Inflammatory macrophage (primary cell): ENCODE measurements around the gene NEIL1.
"Not testable (repeated sequence)": the region's sequence is repeated elsewhere in the genome, so short reads cannot be mapped to it uniquely, and the experiment has no call there.

Experiments used
- DNase-seq, 2 donors: peaks; one replicate each; pipeline ENCODE4 v3.0.0-alpha.2; 2020 to 2022

The NEIL1 gene

DNA sequence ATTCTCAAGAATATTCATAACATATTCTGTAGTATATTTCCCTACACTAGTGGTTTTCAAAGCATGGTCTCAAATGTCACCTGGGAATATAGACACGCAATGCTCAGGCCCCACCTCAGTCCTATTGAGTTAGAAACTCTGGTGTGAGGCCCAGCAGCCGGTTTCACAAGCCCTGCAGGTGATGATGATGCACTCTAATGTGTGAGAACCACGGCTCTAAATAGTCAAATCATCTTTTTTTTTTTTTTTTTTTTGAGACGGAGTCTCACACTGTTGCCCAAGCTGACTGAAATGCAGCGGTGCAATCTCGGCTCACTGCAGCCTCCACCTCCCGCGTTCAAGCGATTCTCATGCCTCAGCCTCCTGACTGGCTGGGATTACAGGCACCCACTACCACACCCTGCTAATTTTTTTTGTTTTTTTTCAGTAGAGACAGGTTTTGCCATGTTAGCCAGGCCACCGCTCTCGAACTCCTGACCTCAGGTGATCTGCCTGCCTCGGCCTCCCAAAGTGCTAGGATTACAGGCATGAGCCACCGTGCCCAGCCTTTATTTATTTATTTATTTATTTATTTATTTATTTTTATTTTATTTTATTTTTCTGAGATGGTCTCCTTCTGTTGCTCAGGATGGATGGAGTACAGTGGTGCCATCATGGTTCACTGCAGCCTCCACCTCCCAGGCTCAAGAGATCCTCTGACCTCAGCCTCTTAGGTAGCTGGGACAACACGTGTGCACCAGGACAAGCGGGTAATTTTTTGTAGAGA lies 13.0 kb upstream of the NEIL1 start:
- DNase-seq, result not testable (repeated sequence)

DNA sequence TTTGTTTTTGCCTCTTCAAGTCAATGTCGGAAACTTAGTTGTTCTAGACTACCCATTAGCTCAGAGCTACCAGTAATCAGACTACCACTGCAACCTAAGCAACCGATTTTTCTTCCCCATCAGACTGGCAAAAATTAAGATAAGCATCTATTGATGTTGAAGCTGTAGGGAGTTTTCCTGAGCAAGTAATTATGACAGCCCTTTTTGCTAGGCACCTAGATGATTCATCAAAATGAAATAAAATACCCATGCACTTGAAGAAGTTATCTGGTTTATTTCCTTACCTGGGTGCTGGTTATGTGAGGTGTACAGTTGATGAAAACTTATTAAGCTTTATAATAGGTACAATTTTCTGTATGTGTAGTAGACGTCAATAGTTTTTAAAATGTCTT lies 11.5 kb upstream of the NEIL1 start:
- DNase-seq, result no peak

DNA sequence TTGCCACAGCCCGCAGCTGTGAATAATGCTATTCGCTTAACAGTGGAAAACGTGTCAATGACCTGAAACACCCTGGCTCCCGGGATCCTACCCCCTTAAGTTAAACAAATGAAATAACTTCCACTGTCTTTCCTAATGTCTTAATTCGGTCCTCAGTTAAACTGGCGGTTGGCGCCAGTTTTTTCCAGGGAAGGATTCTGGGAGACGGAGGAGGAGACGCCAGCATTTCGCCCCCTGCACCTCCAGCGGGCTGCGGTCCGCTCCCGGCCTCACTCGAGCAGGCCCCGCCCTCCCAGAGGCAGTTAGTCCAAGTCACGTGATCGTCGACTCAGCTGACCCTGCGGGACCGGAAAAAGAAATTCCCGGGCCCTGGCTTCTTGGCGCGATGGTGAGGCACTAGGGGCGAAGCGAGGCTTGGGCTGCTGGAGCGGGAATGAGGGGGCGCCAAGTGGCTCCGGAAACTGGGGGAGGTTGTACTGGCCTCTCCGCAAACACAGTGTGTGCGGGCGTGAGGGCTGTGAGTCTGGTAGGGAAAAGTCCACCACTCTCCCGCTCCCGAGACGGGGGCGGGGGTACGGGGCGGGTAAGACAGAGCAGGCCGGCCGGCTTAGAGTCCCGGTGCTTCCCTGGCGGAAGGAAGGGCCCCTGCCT lies 11.0 kb upstream of the NEIL1 start, which contains the start of gene COMMD4:
Gene COMMD4, plus strand, starts transcription at position 359 of the 651 bp plus-strand sequence. Its CDS starts 27 bp downstream, at position 386.
- DNase-seq, result peak; percentile 76 to 89

DNA sequence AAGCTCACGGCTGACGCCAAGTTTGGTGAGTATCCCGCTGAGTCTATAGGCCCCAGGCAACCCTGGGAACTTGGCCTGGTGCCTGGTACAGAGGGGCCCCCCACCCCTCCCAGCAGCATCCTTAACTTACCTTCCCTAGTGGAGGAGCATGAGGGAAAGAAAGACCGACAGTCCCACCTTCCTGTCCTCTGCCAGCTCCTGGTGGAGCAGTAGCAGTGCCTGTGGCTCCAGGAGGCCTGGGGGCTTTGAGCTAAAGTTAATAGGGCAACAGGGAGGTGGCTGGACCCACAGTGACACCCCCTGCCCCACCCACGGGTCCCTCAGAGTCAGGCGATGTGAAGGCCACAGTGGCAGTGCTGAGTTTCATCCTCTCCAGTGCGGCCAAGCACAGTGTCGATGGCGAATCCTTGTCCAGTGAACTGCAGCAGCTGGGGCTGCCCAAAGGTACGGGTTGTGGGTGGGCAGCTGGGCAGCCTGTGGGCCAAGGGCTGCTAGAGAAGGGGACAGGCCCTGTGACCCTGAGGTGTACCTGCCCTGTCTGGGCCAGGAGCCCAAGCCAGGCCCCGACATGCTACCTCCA lies 8.1 kb upstream of the NEIL1 start:
- no peak for DNase-seq

DNA sequence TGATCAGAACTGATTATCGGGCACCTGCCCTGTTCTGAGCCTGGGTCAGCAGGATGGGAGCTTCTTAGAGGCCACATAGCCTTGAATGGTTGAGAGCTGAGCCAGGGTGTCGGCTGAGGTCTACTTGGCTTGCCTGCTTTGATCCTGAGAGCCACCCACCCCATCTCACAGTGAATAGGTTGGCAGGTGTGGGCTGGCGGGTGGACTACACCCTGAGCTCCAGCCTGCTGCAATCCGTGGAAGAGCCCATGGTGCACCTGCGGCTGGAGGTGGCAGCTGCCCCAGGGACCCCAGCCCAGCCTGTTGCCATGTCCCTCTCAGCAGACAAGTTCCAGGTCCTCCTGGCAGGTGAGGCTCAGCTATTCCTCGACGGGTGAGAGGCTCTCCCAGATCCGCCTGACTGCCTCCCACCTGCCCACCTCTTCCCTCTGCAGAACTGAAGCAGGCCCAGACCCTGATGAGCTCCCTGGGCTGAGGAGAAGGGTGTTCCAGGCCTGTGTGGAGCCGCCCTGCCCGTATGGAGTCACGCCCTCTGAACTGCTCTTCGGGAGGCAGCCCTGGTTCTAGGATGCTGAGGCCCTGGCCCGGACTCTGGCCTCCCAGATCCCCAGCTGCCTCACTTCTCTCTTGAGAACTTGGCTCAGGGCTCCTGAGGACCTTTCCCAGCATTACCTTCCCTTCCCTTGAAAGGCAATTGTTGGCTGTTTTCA lies 7.2 kb upstream of the NEIL1 start:
- DNase-seq, result no peak

DNA sequence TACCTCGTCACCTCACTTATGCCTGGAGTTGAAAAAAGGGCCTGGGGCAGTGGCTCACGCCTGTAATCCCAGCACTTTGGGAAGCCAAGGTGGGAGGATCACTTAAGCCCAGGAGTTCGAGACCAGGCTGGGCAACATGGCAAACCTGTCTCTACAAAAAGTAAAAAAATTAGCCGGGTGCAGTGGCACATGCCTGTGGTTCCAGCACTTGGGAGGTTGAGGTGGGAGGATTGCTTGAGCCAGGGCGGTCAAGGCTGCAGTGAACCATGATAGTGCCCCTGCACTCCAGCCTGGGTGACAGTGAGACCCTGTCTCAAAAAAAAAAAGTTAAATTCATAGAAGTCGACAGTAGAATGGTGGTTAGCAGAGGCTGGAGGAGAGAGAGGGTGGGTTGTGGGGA lies 4.6 kb upstream of the NEIL1 start:
- no peak for DNase-seq

DNA sequence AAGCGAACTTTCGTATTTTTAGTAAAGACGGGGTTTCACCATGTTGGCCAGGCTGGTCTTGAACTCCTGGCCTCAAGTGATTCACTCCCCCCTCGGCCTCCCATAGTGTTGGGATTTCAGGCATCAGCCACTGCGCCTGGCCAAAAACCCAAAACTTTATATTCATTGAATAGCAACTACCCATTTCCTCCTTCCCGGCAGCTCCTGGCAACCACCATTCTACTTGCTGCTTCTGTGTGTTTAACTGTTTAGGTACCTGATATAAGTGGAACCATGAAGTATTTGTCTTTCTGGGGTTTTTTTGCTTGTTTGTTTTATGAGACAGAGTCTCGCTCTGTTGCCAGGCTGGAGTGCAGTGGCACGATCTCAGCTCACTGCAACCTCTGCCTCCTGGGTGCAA lies 2.9 kb upstream of the NEIL1 start:
- not testable (repeated sequence) for DNase-seq

DNA sequence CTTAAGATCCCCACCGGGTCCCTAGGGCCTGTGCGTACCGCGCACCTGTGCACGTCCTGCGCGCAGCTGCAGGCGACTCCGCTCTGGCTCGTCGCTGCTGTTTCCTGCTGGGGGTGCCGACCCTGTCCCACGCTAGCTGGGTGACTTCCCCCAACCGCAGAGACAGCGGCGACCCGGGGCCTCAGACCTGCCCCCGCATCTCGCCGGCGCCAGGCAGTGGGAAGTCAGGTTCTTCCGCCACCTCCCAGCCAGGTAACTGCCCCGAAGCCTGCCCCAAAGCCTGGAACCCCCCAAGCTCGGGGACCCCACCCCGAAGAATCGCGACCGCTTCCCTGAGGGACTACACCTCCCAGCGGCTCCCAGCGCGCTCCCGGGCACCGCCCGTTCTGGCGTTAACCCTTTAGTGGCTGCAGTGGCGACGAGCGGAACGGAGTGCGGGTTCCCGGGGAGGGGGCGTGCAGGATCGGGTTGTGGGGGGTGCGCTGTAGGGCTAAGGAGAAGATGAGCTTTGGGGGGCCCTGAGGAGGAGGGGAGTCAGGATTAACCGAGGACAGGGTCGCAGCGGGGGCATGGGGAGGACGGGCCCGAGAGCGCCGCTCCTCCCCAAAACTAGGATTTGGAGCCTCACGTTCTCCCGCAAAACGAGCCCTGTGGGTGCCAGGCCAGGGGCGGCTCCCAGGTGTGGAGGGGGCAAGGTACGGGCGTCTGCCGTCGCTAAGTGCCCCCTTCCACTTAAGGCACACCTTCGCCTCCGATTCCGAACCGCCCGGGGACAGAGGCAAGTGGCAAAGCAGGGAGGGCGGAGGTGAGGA lies 589 bp downstream of the NEIL1 start:
- DNase-seq, result peak; percentile 4 to 23

DNA sequence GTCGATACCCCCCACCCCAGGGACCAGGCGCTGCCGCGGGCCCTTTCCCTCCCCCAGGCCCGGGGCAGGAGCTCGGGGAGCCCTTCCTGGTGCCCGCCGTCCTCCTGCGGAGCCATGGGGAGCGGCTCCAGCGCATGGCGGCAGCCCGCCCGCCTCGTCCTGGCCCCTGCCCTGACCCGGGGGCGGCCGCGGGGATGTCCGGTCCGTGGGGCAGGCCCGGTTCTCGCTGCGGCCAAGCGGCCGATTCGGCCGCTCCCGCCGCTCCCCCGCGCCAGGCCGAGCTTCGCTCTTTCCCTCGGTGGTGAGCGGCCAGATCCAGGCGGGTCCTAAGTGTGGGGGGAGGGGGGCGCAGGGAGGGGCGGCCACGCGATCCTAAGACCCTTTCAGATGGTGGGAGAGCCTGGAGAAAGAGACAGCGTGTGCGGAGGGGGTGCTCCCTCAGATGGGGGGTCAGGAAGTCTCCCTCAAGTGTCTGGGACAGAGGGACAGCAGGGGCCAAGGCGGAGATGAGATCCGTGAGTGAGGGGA lies 1.3 kb downstream of the NEIL1 start:
- no peak for DNase-seq

DNA sequence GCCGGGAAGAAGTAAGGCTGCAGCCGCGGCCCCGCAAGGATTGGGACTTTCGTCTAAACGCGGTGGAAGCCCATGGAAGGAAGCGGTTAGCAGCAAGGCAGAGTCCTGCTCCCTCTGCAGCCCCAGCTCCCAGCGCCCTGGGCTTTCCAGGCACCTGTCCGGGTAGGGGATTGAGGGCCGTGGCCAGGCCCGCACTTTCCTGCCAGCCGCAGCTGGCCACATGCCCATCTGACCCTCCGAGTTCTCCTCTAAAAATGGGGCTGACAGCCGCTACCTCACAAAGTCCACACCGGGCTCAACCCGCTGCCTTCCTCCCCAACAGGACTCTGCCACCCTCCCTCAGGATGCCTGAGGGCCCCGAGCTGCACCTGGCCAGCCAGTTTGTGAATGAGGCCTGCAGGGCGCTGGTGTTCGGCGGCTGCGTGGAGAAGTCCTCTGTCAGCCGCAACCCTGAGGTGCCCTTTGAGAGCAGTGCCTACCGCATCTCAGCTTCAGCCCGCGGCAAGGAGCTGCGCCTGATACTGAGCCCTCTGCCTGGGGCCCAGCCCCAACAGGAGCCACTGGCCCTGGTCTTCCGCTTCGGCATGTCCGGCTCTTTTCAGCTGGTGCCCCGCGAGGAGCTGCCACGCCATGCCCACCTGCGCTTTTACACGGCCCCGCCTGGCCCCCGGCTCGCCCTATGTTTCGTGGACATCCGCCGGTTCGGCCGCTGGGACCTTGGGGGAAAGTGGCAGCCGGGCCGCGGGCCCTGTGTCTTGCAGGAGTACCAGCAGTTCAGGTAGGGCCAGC lies 1.9 kb downstream of the NEIL1 start:
- DNase-seq, result no peak

DNA sequence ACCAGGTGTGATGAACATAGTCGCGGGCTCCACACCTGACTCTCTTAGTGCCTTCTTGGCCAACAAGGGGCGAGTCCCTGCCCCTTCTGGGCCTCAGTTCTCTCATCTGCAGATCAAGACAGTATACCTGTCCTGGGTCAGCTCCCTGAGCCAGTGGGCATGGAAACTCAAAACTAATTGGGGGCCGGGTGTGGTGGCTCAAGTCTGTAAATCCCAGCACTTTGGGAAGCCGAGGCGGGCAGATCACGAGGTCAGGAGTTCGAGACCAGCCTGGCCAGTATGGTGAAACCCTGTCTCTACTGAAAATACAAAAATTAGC lies 2.5 kb downstream of the NEIL1 start:
- not testable (repeated sequence) for DNase-seq

DNA sequence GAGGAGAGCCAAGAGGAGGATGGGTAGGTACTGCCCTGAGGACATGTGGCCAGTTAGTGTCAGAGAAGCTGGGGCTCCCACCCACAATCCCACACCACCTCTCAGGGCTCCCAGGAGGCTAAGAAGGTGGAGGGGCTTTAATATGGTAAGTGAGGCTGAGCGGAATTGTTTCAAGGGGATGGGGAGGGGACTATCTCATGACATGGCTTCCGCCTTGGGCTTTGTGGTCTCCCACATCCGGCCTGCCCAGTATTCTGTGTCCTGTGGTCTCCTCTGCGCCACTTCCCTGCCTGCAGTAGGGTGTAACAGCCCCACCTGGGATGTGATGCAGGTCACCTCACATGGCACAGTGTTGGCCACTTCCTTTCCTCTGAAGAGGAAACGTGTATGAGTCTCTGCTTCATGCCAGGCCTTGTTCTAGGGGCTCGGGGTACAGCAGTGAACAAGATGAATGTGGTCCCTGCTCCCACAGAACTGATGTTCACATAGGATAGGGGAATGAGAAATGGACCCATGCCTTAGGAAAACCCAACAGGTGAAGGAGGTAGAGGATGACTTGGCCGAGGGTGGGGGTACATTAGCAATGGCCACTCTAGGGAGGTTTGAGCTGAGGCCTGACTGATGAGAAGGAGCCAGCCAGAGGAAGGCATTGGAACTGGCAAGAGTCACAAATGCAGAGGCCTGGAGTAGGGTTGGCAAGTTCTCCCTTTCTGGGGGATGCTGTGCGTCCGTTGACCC lies 3.2 kb downstream of the NEIL1 start:
- DNase-seq, result peak; percentile 24 to 51

DNA sequence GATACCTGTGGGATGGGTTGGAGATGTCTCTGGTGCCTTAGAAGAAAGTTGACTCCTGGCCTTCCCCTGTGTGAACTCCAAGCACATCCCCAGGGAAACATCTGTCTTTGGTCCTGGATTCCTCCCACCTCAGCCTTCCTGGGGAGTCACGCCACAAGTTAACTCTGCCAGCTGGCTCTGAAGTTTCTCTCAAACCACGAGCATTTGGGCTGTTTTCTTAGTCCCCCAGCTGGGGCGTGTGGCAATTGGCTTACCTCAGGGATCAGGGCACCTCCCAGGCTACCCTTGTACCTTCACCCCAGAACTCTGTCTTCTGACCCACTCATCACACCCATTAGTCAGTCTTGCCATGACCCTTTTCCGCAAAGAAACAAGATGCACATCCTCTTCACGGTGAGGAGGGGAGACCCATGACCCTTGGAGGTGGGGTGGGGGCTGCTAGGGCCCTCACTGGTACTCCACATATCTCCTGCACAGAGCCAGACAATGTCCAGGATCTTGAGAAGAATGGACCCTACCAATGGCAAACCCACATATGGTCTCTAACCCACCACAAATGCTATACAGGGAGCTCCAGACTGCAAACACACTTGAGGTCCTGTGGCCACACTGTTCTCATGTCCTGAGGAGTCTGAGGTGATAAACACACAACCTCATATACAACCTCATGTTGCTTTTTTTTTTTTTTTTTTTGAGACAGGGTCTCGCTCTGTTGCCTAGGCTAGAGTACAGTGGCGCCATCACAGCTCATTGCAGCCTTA lies 3.9 kb downstream of the NEIL1 start:
- DNase-seq, result no peak

DNA sequence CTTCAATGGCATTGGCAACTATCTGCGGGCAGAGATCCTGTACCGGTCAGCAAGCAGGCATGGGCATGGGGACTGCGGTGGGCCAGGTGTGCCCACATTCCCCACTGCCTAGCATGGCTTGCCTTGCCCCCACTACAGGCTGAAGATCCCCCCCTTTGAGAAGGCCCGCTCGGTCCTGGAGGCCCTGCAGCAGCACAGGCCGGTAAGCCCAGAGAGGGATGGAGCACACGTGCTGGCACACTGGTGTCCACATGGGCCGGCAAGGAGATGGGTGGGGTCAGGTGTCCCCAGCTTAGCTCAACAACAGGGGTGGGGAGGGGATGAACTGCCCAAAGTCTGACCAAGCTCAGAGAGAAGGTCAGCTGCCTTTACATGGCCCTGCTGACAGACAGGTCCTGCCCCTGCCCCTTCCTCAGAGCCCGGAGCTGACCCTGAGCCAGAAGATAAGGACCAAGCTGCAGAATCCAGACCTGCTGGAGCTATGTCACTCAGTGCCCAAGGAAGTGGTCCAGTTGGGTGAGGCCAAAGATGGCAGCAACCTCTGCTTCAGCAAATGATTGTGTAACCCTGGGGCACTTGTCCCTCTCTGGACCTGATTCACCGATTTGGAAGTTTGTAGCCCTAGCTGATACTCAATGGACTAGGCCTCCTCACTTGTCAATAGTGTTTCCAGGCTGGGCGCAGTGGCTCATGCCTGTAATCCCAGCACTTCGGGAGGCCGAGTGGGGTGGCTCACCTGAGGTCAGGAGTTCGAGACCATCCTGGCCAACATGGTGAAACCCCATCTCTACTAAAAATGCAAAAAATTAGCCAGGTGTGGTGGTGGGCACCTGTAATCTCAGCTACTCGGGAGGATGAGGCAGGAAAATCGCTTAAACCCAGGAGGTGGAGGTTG lies 5.6 kb downstream of the NEIL1 start:
- no peak for DNase-seq

DNA sequence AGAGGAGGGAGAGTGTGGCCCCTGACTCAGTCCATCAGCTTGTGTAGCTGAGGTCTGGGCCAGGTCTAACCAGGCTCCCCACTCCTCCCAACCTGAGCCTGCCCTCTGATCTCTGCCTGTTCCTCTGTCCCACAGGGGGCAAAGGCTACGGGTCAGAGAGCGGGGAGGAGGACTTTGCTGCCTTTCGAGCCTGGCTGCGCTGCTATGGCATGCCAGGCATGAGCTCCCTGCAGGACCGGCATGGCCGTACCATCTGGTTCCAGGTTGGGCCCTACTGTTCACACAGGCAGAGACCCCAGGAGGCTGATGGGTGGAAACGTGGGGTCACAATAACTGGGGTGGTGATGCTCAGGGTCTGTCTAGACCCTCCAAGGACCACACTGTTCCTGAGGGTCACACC lies 6.8 kb downstream of the NEIL1 start:
- DNase-seq, result no peak

DNA sequence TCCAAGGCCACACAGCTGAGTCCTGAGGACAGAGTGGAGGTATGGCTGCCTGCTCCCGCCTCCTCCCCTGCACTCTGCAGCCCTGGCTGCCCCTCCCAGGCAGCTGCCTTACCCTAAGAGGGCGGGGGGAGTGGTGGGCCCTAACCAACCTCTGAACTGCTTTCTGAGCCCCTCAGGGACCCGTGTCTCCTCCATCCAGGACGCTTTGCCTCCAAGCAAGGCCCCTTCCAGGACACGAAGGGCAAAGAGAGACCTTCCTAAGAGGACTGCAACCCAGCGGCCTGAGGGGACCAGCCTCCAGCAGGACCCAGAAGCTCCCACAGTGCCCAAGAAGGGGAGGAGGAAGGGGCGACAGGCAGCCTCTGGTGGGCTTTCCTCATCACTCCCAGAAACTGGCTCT lies 7.6 kb downstream of the NEIL1 start:
- DNase-seq, result no peak

DNA sequence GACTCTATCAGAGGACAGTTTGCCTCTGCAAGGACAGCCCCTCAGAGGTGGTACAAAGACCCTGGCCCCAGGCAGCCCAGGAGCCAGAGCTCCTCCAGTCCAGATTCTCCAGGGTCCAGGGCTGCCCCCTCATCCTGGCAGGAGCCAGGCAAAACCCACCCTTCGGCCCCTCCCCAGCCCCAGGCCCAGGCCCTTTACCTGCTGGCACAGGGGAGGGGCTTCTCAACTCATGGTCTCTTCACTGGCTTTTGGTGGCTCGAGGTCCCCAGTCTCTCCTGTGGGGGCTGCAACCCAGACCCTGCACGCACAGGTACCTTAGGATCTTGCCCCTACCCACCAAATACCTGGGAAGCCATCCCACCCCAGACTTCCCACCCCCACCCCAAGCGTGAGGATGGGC lies 8.5 kb downstream of the NEIL1 start:
- no peak for DNase-seq

DNA sequence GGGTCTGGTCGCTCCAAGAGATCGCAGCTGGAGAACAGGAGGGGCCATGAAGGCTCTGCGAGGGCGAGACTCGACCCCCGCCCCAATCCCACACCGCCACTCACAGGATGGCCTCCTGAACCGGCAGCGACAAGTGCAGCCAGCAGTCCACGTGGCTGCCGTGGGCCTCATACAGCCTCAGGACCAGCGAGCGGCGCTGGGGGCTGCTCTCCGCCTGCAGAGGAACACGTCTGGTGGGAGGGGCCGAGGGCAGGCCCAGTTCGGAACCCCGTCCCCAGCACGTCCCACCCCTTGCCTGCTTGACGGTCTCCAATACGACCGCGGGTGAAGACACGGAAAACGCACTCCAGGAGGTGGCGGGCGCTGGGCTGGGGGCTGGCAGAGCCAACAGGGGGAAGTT lies 9.2 kb downstream of the NEIL1 start:
- no peak for DNase-seq

DNA sequence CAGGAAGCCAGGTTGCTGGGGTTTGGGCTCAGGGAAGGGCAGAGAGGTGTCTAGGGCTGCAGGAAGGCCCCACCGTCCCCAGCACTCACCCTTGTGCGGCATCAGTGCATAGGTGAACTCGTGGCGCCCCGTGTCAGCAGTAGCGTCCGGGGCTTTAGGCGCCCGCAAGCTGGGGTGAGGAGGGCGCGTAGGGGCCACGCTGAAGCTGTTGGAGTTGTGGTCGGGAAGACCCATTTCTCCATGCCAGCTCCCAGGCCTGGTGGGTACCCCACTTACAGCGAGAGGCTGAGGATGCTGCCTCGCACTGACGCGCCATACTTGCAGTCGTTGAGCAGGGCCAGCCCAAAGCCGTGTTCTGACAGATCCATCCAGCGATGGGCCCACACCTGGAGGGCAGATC lies 9.7 kb downstream of the NEIL1 start:
- DNase-seq, result no peak
